CD4-positive, alpha-beta T cell treated with Interleukin-21 for 1 hour (primary cell): ENCODE measurements around the gene PRIMA1.

ENCODE experiments used
- DNase-seq: peaks from one replicate; pipeline ENCODE4 v3.0.0-alpha.2; 2020

Gene PRIMA1

GRCh38 chr14:93793555-93794324 lies 5.5 kb upstream of the PRIMA1 start:
- no peak for DNase-seq

GRCh38 chr14:93792391-93792790 lies 4.1 kb upstream of the PRIMA1 start:
- DNase-seq: no peak

GRCh38 chr14:93790966-93791365 lies 2.7 kb upstream of the PRIMA1 start:
- no peak for DNase-seq

- no peak for DNase-seq
Observed at GRCh38 chr14:93789228-93790130, 1.2 kb upstream of the PRIMA1 start.

GRCh38 chr14:93788543-93789227 lies 400 bp upstream of the PRIMA1 start:
- no peak for DNase-seq

- no peak for DNase-seq
Observed at GRCh38 chr14:93787465-93788292, 606 bp downstream of the PRIMA1 start.

- DNase-seq: no peak
Observed at GRCh38 chr14:93785423-93785822, 2.9 kb downstream of the PRIMA1 start.

GRCh38 chr14:93784878-93785277 lies 3.4 kb downstream of the PRIMA1 start:
- no peak for DNase-seq

GRCh38 chr14:93780813-93781400 lies 7.4 kb downstream of the PRIMA1 start:
- DNase-seq: no peak

GRCh38 chr14:93778856-93779629 lies 9.2 kb downstream of the PRIMA1 start:
- no peak for DNase-seq

GRCh38 chr14:93778453-93778852 lies 9.8 kb downstream of the PRIMA1 start:
- no peak for DNase-seq

- no peak for DNase-seq
Observed at GRCh38 chr14:93775744-93776143, 12.5 kb downstream of the PRIMA1 start.

- DNase-seq: no peak
Observed at GRCh38 chr14:93775158-93775557, 13.1 kb downstream of the PRIMA1 start.

- DNase-seq: no peak
Observed at GRCh38 chr14:93772263-93772662, 16.0 kb downstream of the PRIMA1 start.

- DNase-seq: no peak
Observed at GRCh38 chr14:93765970-93766369, 22.3 kb downstream of the PRIMA1 start.

- DNase-seq: no peak
Observed at GRCh38 chr14:93765155-93765554, 23.1 kb downstream of the PRIMA1 start.

- no peak for DNase-seq
Observed at GRCh38 chr14:93764211-93764659, 24.1 kb downstream of the PRIMA1 start.

GRCh38 chr14:93759719-93760307 lies 28.5 kb downstream of the PRIMA1 start:
- DNase-seq: no peak

- no peak for DNase-seq
Observed at GRCh38 chr14:93757206-93757605, 31.1 kb downstream of the PRIMA1 start.

- no peak for DNase-seq
Observed at GRCh38 chr14:93753647-93754046, 34.6 kb downstream of the PRIMA1 start.
